HG02938 (cell line): ENCODE data around the gene EEF1B2.
"Not testable (repeated sequence)": the region's sequence is repeated elsewhere in the genome, so short reads cannot be mapped to it uniquely, and the experiment has no call there.

Experiments used
- ATAC-seq: cut with Tn5 transposase; IDR thresholded peaks from one replicate; pipeline ENCODE4 v1.9.1; 2021; ENCODE audit warnings: mild to moderate bottlenecking, moderate library complexity; ENCODE audit not compliant: unreplicated experiment

EEF1B2 gene

DNA sequence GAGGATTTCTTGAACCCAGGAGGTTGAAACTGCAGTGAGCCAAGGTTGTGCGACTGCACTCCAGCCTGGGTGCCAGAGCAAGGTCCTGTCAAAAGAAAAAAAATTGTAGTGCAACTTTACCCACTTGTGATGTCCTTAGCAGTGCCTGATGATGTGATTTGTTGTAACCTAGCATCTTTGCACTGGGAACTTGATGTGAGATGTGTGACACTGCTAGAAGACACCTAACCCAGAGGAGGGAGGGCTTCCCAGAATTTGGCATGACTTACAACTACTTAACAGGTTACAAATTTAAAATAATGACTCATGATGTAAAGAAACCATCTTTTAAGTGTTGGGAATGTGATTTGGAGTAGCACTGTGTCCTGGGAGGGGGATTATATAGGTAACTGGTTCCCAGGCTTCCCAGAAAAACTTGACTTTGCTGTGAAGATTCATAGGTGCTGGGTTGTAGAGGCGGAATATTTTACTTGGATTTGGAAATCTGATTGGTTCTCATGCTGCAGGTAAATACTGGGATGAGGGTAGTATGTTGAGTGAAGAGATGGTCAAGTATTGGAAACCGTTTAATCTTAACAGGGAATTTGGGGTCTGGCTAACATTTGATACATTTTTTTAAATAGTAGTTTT, 3.7 kb downstream of the EEF1B2 start:
- ATAC-seq: no peak

GRCh38 chr2:206164261-206164862, 4.7 kb downstream of the EEF1B2 start:
- ATAC-seq: no peak

DNA sequence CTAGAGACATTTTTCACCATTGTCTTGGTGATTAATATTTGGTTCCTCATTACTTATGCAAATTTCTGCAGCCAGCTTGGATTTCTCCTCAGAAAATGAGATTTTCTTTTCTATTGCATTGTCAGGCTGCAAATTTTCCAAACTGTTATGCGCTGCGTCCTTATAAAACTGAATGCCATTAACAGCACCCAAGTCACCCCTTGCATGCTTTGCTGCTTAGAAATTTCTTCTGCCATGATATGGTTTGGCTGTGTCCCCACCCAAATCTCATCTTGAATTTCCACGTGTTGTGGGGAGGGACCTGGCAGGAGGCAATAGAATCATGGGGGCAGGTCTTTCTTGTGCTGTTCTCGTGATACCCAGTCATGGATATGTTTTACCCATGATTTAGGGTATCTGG, 8.5 kb downstream of the EEF1B2 start:
- ATAC-seq: not testable (repeated sequence)

DNA sequence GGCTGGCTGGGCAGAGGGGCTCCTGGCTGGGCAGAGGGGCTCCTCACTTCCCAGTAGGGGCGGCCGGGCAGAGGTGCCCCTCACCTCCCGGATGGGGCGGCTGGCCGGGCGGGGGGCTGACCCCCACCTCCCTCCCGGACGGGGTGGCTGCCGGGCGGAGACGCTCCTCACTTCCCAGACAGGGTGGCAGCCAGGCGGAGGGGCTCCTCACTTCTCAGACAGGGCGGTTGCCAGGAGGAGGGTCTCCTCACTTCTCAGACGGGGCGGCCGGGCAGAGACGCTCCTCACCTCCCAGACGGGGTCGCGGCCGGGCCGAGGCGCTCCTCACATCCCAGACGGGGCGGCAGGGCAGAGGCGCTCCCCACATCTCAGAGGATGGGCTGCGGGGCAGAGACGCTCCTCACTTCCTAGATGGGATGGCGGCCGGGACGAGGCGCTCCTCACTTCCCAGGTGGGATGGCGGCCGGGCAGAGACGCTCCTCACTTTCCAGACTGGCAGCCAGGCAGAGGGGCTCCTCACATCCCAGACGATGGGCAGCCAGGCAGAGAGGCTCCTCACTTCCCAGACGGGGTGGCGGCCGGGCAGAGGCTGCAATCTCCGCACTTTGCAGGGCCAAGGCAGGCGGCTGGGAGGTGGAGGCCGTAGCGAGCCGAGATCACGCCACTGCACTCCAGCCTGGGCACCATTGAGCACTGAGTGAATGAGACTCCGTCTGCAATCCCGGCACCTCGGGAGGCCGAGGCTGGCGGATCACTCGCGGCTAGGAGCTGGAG, 12.1 kb downstream of the EEF1B2 start:
- ATAC-seq: not testable (repeated sequence)

DNA sequence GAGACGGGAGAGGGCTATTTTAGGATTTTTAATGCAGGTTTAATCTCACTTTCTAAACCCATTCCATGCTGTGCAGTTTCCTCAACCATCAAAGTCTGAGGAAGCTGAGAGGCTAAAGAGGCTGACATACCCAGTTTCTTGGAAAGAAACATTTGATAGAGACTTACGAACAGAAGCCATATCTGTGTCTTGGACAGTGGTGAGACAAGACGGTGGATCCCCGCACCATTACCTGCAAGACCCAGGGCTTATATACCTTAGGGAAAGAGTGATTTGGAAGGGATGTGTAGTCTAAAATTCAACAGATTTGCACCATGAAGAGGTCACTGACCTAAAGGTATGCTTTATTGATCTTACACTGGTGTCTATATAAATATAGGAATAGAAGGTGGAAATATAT, 13.5 kb downstream of the EEF1B2 start:
- ATAC-seq: no peak

DNA sequence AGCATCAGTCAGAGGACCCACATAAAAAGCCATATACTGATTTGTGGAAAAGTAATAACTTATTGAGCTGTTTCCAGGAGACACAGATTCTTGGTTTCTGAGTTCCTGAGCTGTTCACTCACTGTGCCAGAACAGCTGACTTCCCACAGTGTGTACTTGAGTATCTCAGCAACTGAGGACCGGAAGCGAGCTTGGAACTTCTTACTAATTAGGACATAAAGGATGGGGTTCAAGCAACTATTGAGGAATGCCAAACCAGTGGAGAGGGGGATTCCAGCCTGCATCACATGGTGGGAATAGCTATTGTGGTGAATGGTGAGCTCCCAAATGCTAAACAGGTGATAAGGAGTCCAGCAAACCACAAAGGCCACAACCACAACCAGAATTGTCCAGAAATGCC, 16.4 kb downstream of the EEF1B2 start:
- ATAC-seq: no peak

GRCh38 chr2:206176901-206177300, 17.2 kb downstream of the EEF1B2 start:
- no peak for ATAC-seq

GRCh38 chr2:206181526-206181925, 21.8 kb downstream of the EEF1B2 start:
- not testable (repeated sequence) for ATAC-seq

- no peak for ATAC-seq
Measured at GRCh38 chr2:206189691-206190090, 30.0 kb downstream of the EEF1B2 start.

GRCh38 chr2:206190111-206190510, 30.4 kb downstream of the EEF1B2 start:
- ATAC-seq: no peak

GRCh38 chr2:206190689-206191088, 31.0 kb downstream of the EEF1B2 start:
- ATAC-seq: no peak

DNA sequence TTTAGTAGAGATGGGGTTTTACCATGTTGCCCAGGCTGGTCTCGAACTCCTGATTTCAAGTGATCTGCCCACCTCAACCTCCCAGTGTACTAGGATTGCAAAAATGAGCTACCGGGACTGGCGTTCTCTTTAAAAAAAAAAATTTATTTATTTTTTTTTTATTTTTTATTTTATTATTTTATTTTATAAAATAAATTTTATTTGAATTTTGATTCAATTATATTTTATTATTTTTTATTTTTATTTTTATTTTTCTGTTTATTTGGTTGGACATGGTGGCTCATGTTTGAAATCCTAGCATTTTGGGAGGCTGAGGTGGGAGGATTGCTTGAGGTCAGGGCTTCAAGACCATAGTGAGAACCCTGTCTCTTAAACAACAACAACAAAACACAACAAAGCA, 32.5 kb downstream of the EEF1B2 start:
- ATAC-seq: no peak

GRCh38 chr2:206193671-206194357, 34.1 kb downstream of the EEF1B2 start:
- no peak for ATAC-seq

DNA sequence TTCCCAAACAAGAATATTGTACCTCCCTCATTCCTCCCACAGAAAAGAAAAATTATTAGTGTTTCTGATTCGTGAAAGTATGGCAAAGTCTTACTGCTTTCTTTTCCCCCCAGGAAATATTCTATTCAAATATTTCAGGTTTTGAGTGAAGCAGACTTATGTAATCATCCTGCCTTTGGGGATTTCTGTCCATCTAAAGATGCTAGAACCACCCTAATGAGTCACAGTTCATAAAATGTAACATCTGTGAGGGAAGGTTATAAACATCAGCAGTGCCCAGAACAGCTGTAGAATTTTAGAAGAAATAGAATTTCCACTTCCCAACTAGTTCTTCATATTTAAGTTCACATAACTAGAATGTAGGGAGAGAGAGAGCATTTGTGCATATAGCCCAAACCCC, 39.0 kb downstream of the EEF1B2 start:
- no peak for ATAC-seq

DNA sequence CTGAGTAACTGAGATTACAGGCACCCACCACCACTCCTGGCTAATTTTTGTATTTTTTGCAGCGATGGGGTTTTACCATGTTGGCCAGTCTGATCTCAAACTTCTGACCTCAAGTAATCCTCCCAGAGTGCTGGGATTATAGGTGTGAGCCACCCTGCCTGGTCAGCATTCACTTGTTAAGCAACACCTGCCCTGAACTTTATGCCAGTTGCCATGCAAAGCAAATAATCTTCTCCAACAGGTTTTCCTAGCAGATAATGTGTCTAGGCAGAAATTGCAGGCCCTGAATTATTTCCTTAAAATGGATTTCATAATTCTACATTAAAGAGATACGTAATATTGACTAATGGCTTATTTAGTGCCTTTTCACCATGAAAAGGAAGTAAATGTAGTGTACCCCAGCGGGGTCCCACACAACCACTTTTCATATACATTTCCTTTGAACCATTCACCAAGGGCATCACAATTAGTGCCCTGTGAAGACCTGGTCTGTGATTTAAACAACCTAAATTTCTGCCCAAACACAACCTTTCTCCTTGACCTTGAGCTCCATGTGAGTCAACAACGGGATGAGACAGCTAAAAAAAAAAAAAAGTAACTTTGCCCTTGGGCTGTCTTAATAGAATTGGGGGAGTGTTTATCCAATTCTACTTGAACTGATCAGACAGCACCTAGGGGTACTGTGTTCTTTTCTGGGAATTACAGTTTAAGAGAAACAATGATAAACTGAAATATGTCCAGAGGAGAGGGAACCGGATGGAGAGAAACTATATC, 41.6 kb downstream of the EEF1B2 start:
- no peak for ATAC-seq

GRCh38 chr2:206202446-206202845, 42.8 kb downstream of the EEF1B2 start:
- no peak for ATAC-seq

GRCh38 chr2:206203331-206203730, 43.6 kb downstream of the EEF1B2 start:
- ATAC-seq: no peak

DNA sequence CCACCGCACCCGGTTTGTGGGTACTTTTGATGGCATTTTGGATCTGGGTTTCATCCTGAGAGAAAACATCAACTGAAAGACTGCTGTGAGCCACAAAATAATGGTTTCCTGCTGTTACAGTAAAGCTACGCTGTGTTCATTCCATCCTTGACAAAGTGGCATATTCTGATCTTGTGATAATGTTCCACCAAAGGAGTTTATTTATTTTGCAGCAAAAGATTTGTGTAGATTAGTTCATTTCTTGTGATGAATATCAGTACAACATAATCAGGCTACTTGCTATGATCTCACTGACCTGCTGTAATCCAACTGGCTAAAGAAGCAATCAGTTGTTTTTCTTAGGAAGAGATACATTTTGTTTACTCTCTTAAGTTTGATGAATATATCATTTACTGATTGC, 45.0 kb downstream of the EEF1B2 start:
- ATAC-seq: no peak

DNA sequence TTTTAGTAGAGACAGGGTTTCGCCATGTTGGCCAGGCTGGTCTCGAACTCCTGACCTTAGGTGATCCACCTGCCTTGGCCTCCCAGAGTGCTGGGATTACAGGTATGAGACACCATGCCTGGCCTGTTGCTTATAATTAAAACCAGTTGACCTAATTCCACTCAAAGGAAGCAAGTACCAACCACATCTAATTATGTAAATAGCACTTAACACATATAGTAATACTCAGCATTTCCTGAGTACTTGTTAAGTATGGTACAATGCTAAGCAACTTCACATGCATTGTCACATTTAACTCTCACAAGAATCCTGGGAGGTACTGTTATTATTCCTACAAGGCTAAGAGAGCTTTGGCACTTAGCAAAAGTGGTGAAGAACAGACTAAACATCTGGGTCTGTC, 47.6 kb downstream of the EEF1B2 start:
- not testable (repeated sequence) for ATAC-seq

GRCh38 chr2:206208900-206209299, 49.2 kb downstream of the EEF1B2 start:
- ATAC-seq: no peak
